B cell (primary cell): ENCODE results near the gene CLEC2B. TPM values are rescaled to one million over a fixed set of nuclear protein-coding genes. Genes with fewer than 3 reads are reported as not detected.

Source experiments
- ATAC-seq: fragments of 200-7000 bp; cut with Tn5 transposase; one replicate; pipeline ENCODE4 v1.10.0; 2021; ENCODE audit warnings: low read depth, mild to moderate bottlenecking, moderate number of reproducible peaks, moderate library complexity
- CTCF ChIA-PET: fragments of 350-600 bp; sonication (Branson Sonifier 250); formaldehyde crosslinking; loops from one replicate; lab custom pipeline; 2021; ENCODE audit warnings: antibody characterized with exemption, inconsistent platforms; lab: Charles Lee
- POLR2A ChIA-PET: fragments of 350-600 bp; sonication (Branson Sonifier 250); formaldehyde crosslinking; loops from one replicate; lab custom pipeline; 2021; ENCODE audit warnings: antibody characterized with exemption; lab: Charles Lee
- DNase-seq: peaks from one replicate; pipeline ENCODE4 v3.0.0; 2013
- H2AFZ ChIP-seq: 2 replicates; pipeline ENCODE4 v1.6.1; 2012; ENCODE audit warnings: mild to moderate bottlenecking, low read depth, low read length; ENCODE audit not compliant: insufficient read depth, poor library complexity, severe bottlenecking
- H3K27ac ChIP-seq, 2 donors: 1 replicate in 1 of 2; 2 replicates in 1 of 2; pipeline ENCODE4 v1.5.1; 2012 to 2013; ENCODE audit warnings: low read length in 2 of 2, mild to moderate bottlenecking in 2 of 2, moderate library complexity in 1 of 2
- H3K27me3 ChIP-seq, 4 experiments: fragments of 200-600 bp in 1 of 4; sonication (generic) in 1 of 4; replicated peaks in 1 of 4; 1 replicate in 2 of 4; 2 replicates in 2 of 4; pipeline versions ENCODE4 v1.6.1 to v1.7.0; 2013 to 2016; ENCODE audit warnings: low read length in 3 of 4, mild to moderate bottlenecking in 2 of 4, mixed read lengths in 1 of 4, moderate library complexity in 1 of 4; ENCODE audit not compliant: insufficient read depth in 4 of 4, control insufficient read depth in 3 of 4; ENCODE audit errors: control extremely low read depth in 1 of 4
- H3K36me3 ChIP-seq, 2 experiments: replicated peaks in 1 of 2; 1 replicate in 1 of 2; 2 replicates in 1 of 2; pipeline versions ENCODE4 v1.6.1 to v1.7.1; 2013; ENCODE audit warnings: low read length in 1 of 2; ENCODE audit not compliant: insufficient read depth in 2 of 2, control insufficient read depth in 1 of 2; ENCODE audit errors: control extremely low read depth in 1 of 2, extremely low read depth in 1 of 2
- H3K4me1 ChIP-seq, 2 donors: fragments of 200-600 bp in 1 of 2; sonication (generic) in 1 of 2; 1 replicate in 1 of 2; 2 replicates in 1 of 2; pipeline versions ENCODE4 v1.5.1 to v1.6.1; 2013 to 2017; ENCODE audit warnings: low read length in 2 of 2; ENCODE audit not compliant: control insufficient read depth in 2 of 2, insufficient read depth in 2 of 2
- H3K4me2 ChIP-seq: replicated peaks from 2 replicates; pipeline ENCODE3; 2012; ENCODE audit warnings: mild to moderate bottlenecking, low read depth, low read length; ENCODE audit not compliant: poor library complexity, severe bottlenecking
- H3K4me3 ChIP-seq, 5 experiments: fragments of 200-600 bp in 1 of 5; sonication (generic) in 1 of 5; 1 replicate in 3 of 5; 2 replicates in 2 of 5; pipeline versions ENCODE4 v1.5.1 to v1.7.0; 2011 to 2016; ENCODE audit warnings: low read length in 4 of 5, mild to moderate bottlenecking in 4 of 5, low read depth in 2 of 5, control low read depth in 1 of 5, moderate library complexity in 1 of 5; ENCODE audit not compliant: insufficient read depth in 1 of 5; ENCODE audit errors: control extremely low read depth in 1 of 5, extremely low read depth in 1 of 5
- H3K79me2 ChIP-seq: fragments of 200-600 bp; sonication (generic); one replicate; pipeline ENCODE4 v1.6.0; 2016; ENCODE audit warnings: low read length; ENCODE audit not compliant: control insufficient read depth, insufficient read depth
- H3K9ac ChIP-seq: fragments of 200-600 bp; sonication (generic); 2 replicates; pipeline ENCODE4 v1.6.1; 2017; ENCODE audit warnings: mild to moderate bottlenecking, low read length, moderate library complexity
- H3K9me3 ChIP-seq, 3 donors: one replicate each; pipeline versions ENCODE4 v1.6.1 to v1.7.1; 2013; ENCODE audit warnings: low read length in 2 of 3; ENCODE audit not compliant: control insufficient read depth in 2 of 3, insufficient read depth in 1 of 3; ENCODE audit errors: control extremely low read depth in 1 of 3
- H4K20me1 ChIP-seq: 2 replicates; pipeline ENCODE4 v1.6.0; 2012; ENCODE audit warnings: mild to moderate bottlenecking, low read length; ENCODE audit not compliant: insufficient read depth, control insufficient read depth, poor library complexity, severe bottlenecking
- H3K27ac Mint-ChIP-seq: one replicate; pipeline ENCODE4 v1.8.0; 2021; ENCODE audit warnings: mixed read lengths
- H3K27me3 Mint-ChIP-seq: one replicate; pipeline ENCODE4 v1.8.0; 2021; ENCODE audit warnings: mixed read lengths
- H3K4me1 Mint-ChIP-seq: one replicate; pipeline ENCODE4 v1.8.0; 2021; ENCODE audit warnings: mixed read lengths
- H3K4me3 Mint-ChIP-seq: one replicate; pipeline ENCODE4 v1.8.0; 2021; ENCODE audit warnings: mixed read lengths
- H3K9me3 Mint-ChIP-seq: one replicate; pipeline ENCODE4 v1.8.0; 2022; ENCODE audit warnings: mixed read lengths; ENCODE audit not compliant: insufficient read depth
- EZH2 ChIP-seq: IDR thresholded peaks from 2 replicates; pipeline ENCODE4 v1.6.1; 2012; ENCODE audit warnings: borderline replicate concordance, low read depth, mild to moderate bottlenecking, moderate library complexity, low read length; ENCODE audit not compliant: insufficient read depth, poor library complexity, severe bottlenecking
- WGBS: methylation state at CpG from one replicate; pipeline ENCODE4 v1.1.5; 2013; ENCODE audit warnings: missing lambda C conversion rate; ENCODE audit not compliant: insufficient coverage; 5-methylcytosine and 5-hydroxymethylcytosine counted together
- intact Hi-C: fragments of 100-400 bp; cut with micrococcal nuclease; formaldehyde crosslinking; loops from one replicate; pipeline ENCODE4 v1.10.0; 2022
- polyA plus RNA-seq: library from polyadenylated mRNA; depleted of rRNA; stranded (reverse); fragments of >200 nt; gene quantifications from 2 replicates; pipeline ENCODE4 v1.2.3, GENCODE V29; 2012
- total RNA-seq, 2 donors: library from RNA; stranded (reverse); fragments of 120-200 nt in 1 of 2; gene quantifications; 1 replicate in 1 of 2; 2 replicates in 1 of 2; pipeline versions ENCODE4 v1.2.3 to v1.2.4, GENCODE V29; 2013 to 2022
- TF ChIP-seq, protein P1 (sequence below): fragments of 200-600 bp; IDR thresholded peaks from one replicate; pipeline ENCODE4 v1.8.0; 2022; ENCODE audit warnings: antibody characterized with exemption, mild to moderate bottlenecking

Gene CLEC2B
- total and polyA plus RNA-seq, 2 donors (not counting 1 experiment from before 2014, with no cell fraction given) = 31.6 to 58.2 TPM

GRCh38 chr12:9808504-9808903 lies 60.6 kb downstream of the CLEC2B start:
- Mint-ChIP-seq H3K27me3 (peaks cover 17% of the 10 kb centered on the region), H3K4me3 (no peak overlapping the region), H3K27ac (no peak overlapping the region), H3K4me1 (peaks cover 13% of the 10 kb centered on the region), H3K9me3 (no peaks in the 10 kb centered on the region)
- TF ChIP-seq EZH2 = no peak
- TF ChIP-seq, protein P1, sequence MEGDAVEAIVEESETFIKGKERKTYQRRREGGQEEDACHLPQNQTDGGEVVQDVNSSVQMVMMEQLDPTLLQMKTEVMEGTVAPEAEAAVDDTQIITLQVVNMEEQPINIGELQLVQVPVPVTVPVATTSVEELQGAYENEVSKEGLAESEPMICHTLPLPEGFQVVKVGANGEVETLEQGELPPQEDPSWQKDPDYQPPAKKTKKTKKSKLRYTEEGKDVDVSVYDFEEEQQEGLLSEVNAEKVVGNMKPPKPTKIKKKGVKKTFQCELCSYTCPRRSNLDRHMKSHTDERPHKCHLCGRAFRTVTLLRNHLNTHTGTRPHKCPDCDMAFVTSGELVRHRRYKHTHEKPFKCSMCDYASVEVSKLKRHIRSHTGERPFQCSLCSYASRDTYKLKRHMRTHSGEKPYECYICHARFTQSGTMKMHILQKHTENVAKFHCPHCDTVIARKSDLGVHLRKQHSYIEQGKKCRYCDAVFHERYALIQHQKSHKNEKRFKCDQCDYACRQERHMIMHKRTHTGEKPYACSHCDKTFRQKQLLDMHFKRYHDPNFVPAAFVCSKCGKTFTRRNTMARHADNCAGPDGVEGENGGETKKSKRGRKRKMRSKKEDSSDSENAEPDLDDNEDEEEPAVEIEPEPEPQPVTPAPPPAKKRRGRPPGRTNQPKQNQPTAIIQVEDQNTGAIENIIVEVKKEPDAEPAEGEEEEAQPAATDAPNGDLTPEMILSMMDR = no peak
- no peak overlapping the region for H2AFZ ChIP-seq
- CTCF ChIA-PET = interaction anchor here (1.0 to 13.7 kb wide), 4 partner anchors 9 to 98 kb away, joined by 3 to 118 read pairs (median 16); no protein-coding TSS in a partner anchor
- H3K4me3 ChIP-seq = no peak overlapping the region
- H3K4me2 ChIP-seq = no peak overlapping the region
- no peaks in the 10 kb centered on the region for H3K36me3 ChIP-seq
- POLR2A ChIA-PET = no interaction called here
- no peak overlapping the region for H3K27ac ChIP-seq
- no peaks in the 10 kb centered on the region for H4K20me1 ChIP-seq
- WGBS = no CpG with 5 or more reads among the region's 3 CpGs
- intact Hi-C loops = no loop called here
- H3K9me3 ChIP-seq = no peaks in the 10 kb centered on the region
- DNase-seq = no peak
- H3K79me2 ChIP-seq = no peaks in the 10 kb centered on the region
- no peak for ATAC-seq
- peaks cover 0 to 6% (median 2%) of the 10 kb centered on the region in 4 experiments for H3K27me3 ChIP-seq
- H3K4me1 ChIP-seq = peaks cover 9 to 17% of the 10 kb centered on the region in 2 donors
- H3K9ac ChIP-seq = no peak overlapping the region

DNA sequence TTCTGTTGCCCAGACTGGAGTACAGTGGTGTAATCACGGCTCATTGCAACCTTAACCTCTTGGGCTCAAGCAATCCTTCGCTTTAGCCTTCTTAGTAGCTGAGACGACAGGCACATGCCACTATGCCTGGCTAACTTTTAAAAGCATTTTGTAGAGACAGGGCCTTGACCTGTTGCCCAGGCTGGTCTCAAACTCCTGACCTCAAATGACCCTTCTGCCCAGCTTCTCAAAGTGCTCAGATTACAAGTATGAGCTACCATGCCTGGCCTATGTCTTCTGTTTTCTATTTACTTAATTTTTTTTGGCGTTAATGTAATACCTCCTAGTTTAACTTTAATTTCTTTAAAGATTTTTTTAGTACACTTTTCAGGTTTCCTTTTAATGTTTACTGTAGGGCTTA lies 62.4 kb downstream of the CLEC2B start:
- Histone ChIP-seq H3K79me2 (no peaks in the 10 kb centered on the region), H3K4me2 (no peak overlapping the region), H3K9me3 (no peaks in the 10 kb centered on the region), H3K4me1 (peaks cover 8 to 13% of the 10 kb centered on the region in 2 donors), H3K36me3 (no peaks in the 10 kb centered on the region), H3K27ac (no peak overlapping the region), H4K20me1 (no peaks in the 10 kb centered on the region), H2AFZ (no peak overlapping the region), H3K4me3 (no peak overlapping the region), H3K27me3 (peaks cover 0 to 6% (median 0%) of the 10 kb centered on the region in 4 experiments), H3K9ac (no peak overlapping the region)
- ChIA-PET POLR2A (no interaction called here), CTCF (interaction anchor here (1.0 to 13.7 kb wide), 2 partner anchors 56 to 116 kb away, joined by 3 to 118 read pairs; no protein-coding TSS in a partner anchor)
- DNase-seq (no peak), ATAC-seq (no peak)
- H3K4me1 Mint-ChIP-seq = peaks cover 11% of the 10 kb centered on the region
- H3K27me3 Mint-ChIP-seq = peaks cover 13% of the 10 kb centered on the region
- 97% methylated on average over 3 of the region's 4 CpGs for WGBS
- no peak overlapping the region for H3K27ac Mint-ChIP-seq
- TF ChIP-seq, protein P1 = no peak
- no peak for TF ChIP-seq EZH2
- intact Hi-C loops = no loop called here
- no peak overlapping the region for H3K4me3 Mint-ChIP-seq
- H3K9me3 Mint-ChIP-seq = no peaks in the 10 kb centered on the region
